Smooth muscle cell (in vitro differentiated cells): ENCODE data around the gene ME3. TPM values are rescaled to one million over a fixed set of nuclear protein-coding genes. Genes with fewer than 3 reads are reported as not detected.

ENCODE experiments used
- DNase-seq: peaks from one replicate; lab custom pipeline; 2025; ENCODE audit not compliant: unreplicated experiment; lab: John Stamatoyannopoulos, UW
- H2AFZ ChIP-seq: fragments of 200-600 bp; sonication (generic); 2 replicates; pipeline ENCODE4 v1.6.0; 2016; ENCODE audit warnings: antibody characterized with exemption, low read depth, mild to moderate bottlenecking
- H3F3A ChIP-seq: fragments of 200-600 bp; sonication (generic); 2 replicates; pipeline ENCODE4 v1.6.0; 2017; ENCODE audit warnings: antibody characterized with exemption, low read depth
- H3K27ac ChIP-seq: fragments of 200-600 bp; sonication (generic); 2 replicates; pipeline ENCODE4 v1.5.1; 2016; ENCODE audit warnings: low read depth, mild to moderate bottlenecking
- H3K27me3 ChIP-seq: fragments of 200-600 bp; sonication (generic); 2 replicates; pipeline ENCODE4 v1.6.1; 2016; ENCODE audit warnings: low read depth, mild to moderate bottlenecking
- H3K36me3 ChIP-seq: fragments of 200-600 bp; sonication (generic); 2 replicates; pipeline ENCODE4 v1.5.1; 2016; ENCODE audit warnings: low read depth
- H3K4me1 ChIP-seq: fragments of 200-600 bp; sonication (generic); 2 replicates; pipeline ENCODE4 v1.5.1; 2016; ENCODE audit warnings: low read depth
- H3K4me2 ChIP-seq: fragments of 200-600 bp; sonication (generic); 2 replicates; pipeline ENCODE4 v1.6.0; 2016; ENCODE audit warnings: mild to moderate bottlenecking
- H3K4me3 ChIP-seq: fragments of 200-600 bp; sonication (generic); 2 replicates; pipeline ENCODE4 v1.5.1; 2016; ENCODE audit warnings: mild to moderate bottlenecking
- H3K79me2 ChIP-seq: fragments of 200-600 bp; sonication (generic); 2 replicates; pipeline ENCODE4 v1.6.0; 2016; ENCODE audit warnings: low read depth, mild to moderate bottlenecking
- H3K9ac ChIP-seq: fragments of 200-600 bp; sonication (generic); 2 replicates; pipeline ENCODE4 v1.6.0; 2016; ENCODE audit warnings: low read depth
- H3K9me3 ChIP-seq: fragments of 200-600 bp; sonication (generic); replicated peaks from 2 replicates; pipeline ENCODE4 v1.5.1; 2016; ENCODE audit warnings: low read depth
- H4K20me1 ChIP-seq: fragments of 200-600 bp; sonication (generic); 2 replicates; pipeline ENCODE4 v1.6.0; 2016; ENCODE audit warnings: low read depth
- CTCF ChIP-seq: fragments of 200-600 bp; sonication (generic); IDR thresholded peaks from 2 replicates; pipeline ENCODE4 v1.5.1; 2017; ENCODE audit warnings: borderline replicate concordance, mild to moderate bottlenecking, antibody characterized with exemption; ENCODE audit not compliant: insufficient read depth, poor library complexity, severe bottlenecking
- WGBS: methylation state at CpG from one replicate; pipeline ENCODE4 v1.1.7; 2016; ENCODE audit warnings: low lambda C conversion rate; 5-methylcytosine and 5-hydroxymethylcytosine counted together
- polyA plus RNA-seq: library from polyadenylated mRNA; unstranded; fragments of >200 nt; fragmentation: Nextera tagmentation; extraction: Ambion mirVana; gene quantifications from 2 replicates; pipeline ENCODE4 v1.2.1, GENCODE V29; 2016
- total RNA-seq: library from RNA; depleted of rRNA; stranded (reverse); fragments of >200 nt; gene quantifications from 2 replicates; pipeline ENCODE4 v1.2.3, GENCODE V29; 2014

The ME3 gene
- total and polyA plus RNA-seq, 2 experiments from 2014 or later = 4.2 to 8.4 TPM

DNA sequence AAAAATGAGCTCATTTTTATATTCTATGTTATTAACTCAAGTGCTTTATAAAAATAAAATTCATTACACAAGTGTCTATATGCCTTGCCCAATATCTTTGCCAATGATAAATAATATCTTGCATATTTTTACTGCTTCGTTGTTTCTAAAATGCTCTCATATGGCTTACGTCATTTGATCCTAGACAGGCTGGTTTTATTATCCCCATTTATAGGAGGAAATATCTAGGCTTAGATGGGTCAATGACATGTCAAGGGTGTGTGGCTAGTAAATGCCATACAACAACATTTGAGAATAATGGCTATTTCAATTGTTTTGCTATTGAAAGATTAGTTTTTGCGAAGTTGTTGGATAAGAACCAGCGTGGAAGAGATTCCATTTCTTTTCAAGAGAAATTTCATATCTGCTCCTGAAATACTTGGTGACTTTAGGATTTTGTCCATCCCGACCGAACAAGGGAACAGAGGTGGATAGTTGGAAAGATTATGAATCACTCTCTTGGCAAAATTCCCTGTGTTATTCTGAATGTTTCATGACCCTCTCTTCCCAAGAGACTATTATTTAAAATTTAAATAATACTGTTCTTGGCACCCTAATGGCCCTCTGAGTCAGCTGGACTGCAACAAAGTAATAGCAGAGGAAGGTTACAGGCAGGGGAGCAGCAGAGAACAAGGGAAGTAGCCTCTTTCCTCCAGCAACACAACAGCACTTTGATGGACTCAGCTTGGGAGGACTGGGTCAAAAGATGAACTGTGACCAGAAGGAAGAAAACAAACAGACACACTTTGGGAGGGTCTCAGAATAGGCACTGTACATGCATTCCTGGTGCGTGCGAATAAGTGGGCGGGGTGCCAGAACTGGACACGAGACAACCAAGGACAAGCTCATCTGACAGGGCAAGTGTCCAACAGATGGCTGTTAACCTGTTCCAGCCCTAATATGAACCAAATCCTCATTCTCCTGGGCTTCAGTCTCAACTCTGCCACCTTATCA lies 94.5 kb downstream of the ME3 start:
- Histone ChIP-seq H3K27ac (no peak overlapping the region), H3K36me3 (no peaks in the 10 kb centered on the region), H3K9me3 (no peaks in the 10 kb centered on the region), H3K27me3 (no peaks in the 10 kb centered on the region), H3K79me2 (no peaks in the 10 kb centered on the region), H3K4me1 (peaks cover 26% of the 10 kb centered on the region), H3K9ac (no peak overlapping the region), H2AFZ (no peak overlapping the region), H3F3A (no peaks in the 10 kb centered on the region), H3K4me3 (no peak overlapping the region), H3K4me2 (no peak overlapping the region), H4K20me1 (no peaks in the 10 kb centered on the region)
- WGBS = 79% methylated on average over 10 of the region's 10 CpGs
- TF ChIP-seq CTCF = no peak
- no peak for DNase-seq

DNA sequence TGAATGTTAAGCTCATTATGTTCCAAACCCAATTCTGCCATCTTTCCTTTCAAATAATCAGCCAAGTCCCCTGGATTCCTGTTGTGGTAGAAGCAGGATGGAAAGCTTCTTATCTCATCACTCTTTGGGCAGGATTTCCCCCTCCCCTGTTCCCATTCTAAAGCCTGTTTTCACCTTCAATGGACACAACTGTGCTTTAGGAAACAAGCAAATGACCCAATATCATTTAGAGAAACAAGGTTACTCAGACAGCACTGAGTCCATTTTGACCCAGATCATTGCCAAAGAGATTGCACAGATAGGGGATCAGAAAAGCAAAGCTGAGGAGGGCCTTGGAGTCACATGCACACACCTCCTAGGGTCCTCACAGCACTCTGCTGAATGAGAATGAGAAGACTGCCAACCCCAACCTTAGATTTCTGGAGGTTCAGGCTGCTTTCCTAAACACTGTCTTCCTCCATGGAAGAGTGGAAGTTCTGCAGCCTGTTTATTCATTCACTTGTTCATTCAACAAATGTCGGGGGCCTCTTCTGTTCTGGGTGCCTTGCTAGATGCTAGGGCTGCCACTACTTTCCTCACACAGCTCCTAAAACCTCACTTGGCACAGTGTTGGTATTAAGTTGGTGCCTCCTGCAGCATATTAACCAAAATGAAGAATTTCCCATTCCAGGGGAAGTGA lies 95.3 kb downstream of the ME3 start:
- TF ChIP-seq CTCF = no peak
- no peaks in the 10 kb centered on the region for H3K27me3 ChIP-seq

DNA sequence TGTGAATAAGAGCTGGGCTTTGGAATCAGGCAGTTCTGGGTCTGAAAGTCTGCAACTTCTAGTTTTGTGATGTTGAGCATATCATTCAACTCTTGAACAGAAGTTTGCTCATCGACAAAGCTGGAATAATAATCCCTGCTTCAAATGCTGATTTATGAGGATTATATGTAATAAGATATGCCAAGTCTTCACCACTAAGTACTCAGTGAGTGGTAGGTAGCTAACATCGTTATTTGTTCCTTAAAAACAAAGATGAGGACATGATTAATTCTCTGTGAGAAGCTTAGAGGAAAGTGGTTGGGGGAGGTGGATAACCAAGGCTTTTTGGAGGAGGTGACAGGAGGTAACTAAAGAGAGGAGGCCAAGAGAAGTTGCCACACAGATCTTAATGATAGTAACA lies 96.5 kb downstream of the ME3 start:
- H3K9ac ChIP-seq = no peak overlapping the region
- no peak for DNase-seq
- no peaks in the 10 kb centered on the region for H3F3A ChIP-seq
- H3K36me3 ChIP-seq = no peaks in the 10 kb centered on the region
- H3K4me2 ChIP-seq = no peak overlapping the region
- H3K4me1 ChIP-seq = peaks cover 20% of the 10 kb centered on the region
- H2AFZ ChIP-seq = no peak overlapping the region
- H4K20me1 ChIP-seq = no peaks in the 10 kb centered on the region
- no peak for TF ChIP-seq CTCF
- no peaks in the 10 kb centered on the region for H3K79me2 ChIP-seq
- WGBS = 87% methylated on average over 2 of the region's 2 CpGs
- H3K4me3 ChIP-seq = no peak overlapping the region
- no peak overlapping the region for H3K27ac ChIP-seq
- H3K27me3 ChIP-seq = no peaks in the 10 kb centered on the region
- H3K9me3 ChIP-seq = no peaks in the 10 kb centered on the region

More for the DNA sequence above, 95.3 kb downstream of the ME3 start:
- no peak for DNase-seq
- no peak overlapping the region for H3K4me2 ChIP-seq
- H3K27ac ChIP-seq = no peak overlapping the region
- no peaks in the 10 kb centered on the region for H4K20me1 ChIP-seq
- WGBS = 95% methylated on average over 1 of the region's 1 CpG
- no peaks in the 10 kb centered on the region for H3K36me3 ChIP-seq
- H3K4me1 ChIP-seq = peaks cover 20% of the 10 kb centered on the region
- H3K79me2 ChIP-seq = no peaks in the 10 kb centered on the region
- no peak overlapping the region for H3K9ac ChIP-seq
- no peak overlapping the region for H2AFZ ChIP-seq
- H3F3A ChIP-seq = no peaks in the 10 kb centered on the region
- no peaks in the 10 kb centered on the region for H3K9me3 ChIP-seq
- no peak overlapping the region for H3K4me3 ChIP-seq
